HL-60 (cell line): ENCODE measurements around the gene CLN6.

Experiments
- DNase-seq, 2 experiments: peaks; one replicate each; pipeline ENCODE4 v3.0.0-alpha.2; 2010 to 2020; ENCODE audit warnings: low read depth in 1 of 2, low spot score in 1 of 2
- H3K27ac ChIP-seq: fragments of 250-450 bp; sonication (Bioruptor Pico); replicated peaks from 2 replicates; pipeline ENCODE4 v1.5.1; 2020; ENCODE audit warnings: mild to moderate bottlenecking, moderate library complexity
- H3K27me3 ChIP-seq: fragments of 250-450 bp; sonication (Bioruptor Pico); 2 replicates; pipeline ENCODE4 v1.5.1; 2021; ENCODE audit warnings: mild to moderate bottlenecking, moderate library complexity; ENCODE audit not compliant: insufficient read depth, poor library complexity, severe bottlenecking
- H3K4me3 ChIP-seq: replicated peaks from 2 replicates; pipeline ENCODE4 v1.5.1; 2011; ENCODE audit warnings: mild to moderate bottlenecking, control low read depth, low read length; ENCODE audit not compliant: insufficient read depth
- GABPA ChIP-seq: IDR thresholded peaks from 2 replicates; pipeline ENCODE4 v1.6.1; 2012; ENCODE audit warnings: low read depth
- POLR2AphosphoS5 ChIP-seq: IDR thresholded peaks from 2 replicates; pipeline ENCODE4 v1.6.1; 2012; ENCODE audit warnings: low read depth
- SPI1 ChIP-seq: IDR thresholded peaks from 2 replicates; pipeline ENCODE4 v1.6.1; 2012; ENCODE audit warnings: low read depth, mild to moderate bottlenecking, borderline replicate concordance
- TF ChIP-seq, protein P1 (sequence below): IDR thresholded peaks from one replicate; pipeline ENCODE4 v1.5.1; 2011; ENCODE audit warnings: low read length, control low read depth, inconsistent platforms; ENCODE audit not compliant: insufficient read depth
- TF ChIP-seq, protein P2 (sequence below): IDR thresholded peaks from 2 replicates; pipeline ENCODE4 v1.6.1; 2012; ENCODE audit warnings: low read depth; ENCODE audit not compliant: insufficient replicate concordance

Gene CLN6

DNA sequence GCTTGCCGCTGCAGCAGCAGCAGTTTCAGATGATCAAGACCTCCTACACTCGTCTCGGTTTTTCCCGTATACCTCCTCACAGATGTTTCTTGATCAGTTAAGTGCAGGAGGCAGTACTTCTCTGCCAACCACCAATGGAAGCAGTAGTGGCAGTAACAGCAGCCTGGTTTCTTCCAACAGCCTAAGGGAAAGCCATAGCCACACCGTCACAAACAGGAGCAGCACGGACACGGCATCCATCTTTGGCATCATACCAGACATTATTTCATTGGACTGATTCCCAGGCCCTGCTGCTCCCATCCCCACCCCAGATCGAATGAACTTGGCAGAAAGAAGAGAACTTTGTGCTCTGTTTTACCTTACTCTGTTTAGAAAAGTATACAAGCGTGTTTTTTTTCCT is 42.0 kb downstream of the CLN6 start:
- TF ChIP-seq, protein P1, sequence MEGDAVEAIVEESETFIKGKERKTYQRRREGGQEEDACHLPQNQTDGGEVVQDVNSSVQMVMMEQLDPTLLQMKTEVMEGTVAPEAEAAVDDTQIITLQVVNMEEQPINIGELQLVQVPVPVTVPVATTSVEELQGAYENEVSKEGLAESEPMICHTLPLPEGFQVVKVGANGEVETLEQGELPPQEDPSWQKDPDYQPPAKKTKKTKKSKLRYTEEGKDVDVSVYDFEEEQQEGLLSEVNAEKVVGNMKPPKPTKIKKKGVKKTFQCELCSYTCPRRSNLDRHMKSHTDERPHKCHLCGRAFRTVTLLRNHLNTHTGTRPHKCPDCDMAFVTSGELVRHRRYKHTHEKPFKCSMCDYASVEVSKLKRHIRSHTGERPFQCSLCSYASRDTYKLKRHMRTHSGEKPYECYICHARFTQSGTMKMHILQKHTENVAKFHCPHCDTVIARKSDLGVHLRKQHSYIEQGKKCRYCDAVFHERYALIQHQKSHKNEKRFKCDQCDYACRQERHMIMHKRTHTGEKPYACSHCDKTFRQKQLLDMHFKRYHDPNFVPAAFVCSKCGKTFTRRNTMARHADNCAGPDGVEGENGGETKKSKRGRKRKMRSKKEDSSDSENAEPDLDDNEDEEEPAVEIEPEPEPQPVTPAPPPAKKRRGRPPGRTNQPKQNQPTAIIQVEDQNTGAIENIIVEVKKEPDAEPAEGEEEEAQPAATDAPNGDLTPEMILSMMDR = no peak
- no peak for TF ChIP-seq SPI1
- TF ChIP-seq GABPA = no peak
- TF ChIP-seq, protein P2, sequence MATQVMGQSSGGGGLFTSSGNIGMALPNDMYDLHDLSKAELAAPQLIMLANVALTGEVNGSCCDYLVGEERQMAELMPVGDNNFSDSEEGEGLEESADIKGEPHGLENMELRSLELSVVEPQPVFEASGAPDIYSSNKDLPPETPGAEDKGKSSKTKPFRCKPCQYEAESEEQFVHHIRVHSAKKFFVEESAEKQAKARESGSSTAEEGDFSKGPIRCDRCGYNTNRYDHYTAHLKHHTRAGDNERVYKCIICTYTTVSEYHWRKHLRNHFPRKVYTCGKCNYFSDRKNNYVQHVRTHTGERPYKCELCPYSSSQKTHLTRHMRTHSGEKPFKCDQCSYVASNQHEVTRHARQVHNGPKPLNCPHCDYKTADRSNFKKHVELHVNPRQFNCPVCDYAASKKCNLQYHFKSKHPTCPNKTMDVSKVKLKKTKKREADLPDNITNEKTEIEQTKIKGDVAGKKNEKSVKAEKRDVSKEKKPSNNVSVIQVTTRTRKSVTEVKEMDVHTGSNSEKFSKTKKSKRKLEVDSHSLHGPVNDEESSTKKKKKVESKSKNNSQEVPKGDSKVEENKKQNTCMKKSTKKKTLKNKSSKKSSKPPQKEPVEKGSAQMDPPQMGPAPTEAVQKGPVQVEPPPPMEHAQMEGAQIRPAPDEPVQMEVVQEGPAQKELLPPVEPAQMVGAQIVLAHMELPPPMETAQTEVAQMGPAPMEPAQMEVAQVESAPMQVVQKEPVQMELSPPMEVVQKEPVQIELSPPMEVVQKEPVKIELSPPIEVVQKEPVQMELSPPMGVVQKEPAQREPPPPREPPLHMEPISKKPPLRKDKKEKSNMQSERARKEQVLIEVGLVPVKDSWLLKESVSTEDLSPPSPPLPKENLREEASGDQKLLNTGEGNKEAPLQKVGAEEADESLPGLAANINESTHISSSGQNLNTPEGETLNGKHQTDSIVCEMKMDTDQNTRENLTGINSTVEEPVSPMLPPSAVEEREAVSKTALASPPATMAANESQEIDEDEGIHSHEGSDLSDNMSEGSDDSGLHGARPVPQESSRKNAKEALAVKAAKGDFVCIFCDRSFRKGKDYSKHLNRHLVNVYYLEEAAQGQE = no peak
- no peak for TF ChIP-seq POLR2AphosphoS5
- H3K4me3 ChIP-seq = no peak overlapping the region
- no peak for DNase-seq
- H3K27ac ChIP-seq = no peak overlapping the region
- no peaks in the 10 kb centered on the region for H3K27me3 ChIP-seq

DNA sequence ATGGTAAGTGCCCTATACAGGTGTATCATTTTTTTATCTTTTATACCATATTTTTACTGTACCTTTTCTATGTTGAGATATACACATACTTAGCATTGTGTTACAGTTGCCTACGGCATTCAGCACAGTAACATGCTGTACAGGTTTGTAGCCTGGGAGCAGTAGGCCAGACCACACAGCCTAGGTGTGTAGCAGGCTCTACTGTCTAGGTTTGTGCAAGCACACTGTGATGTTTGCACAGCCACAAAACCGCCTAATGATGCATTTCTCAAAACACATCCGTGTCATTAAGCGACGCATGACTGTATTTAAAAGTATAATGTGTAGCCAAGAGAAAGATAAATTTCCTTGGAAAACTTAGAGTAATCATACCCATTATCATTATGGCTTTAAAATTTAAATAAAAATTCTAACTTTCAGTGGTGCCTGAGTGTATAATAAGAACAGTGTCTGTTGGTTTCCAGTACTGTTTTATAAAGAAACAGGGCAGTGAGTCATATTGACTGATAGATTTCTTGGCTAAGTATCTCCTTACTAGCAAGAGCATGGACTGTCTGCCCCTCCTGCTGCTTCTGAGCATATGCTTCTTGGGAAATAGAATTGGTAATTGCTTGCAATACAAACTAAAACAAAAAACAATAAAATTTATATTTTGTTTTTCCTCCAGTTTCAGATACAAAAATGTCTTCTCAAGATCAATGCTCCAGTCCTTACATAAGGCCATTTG is 42.7 kb downstream of the CLN6 start:
- TF ChIP-seq POLR2AphosphoS5 (no peak), SPI1 (no peak), GABPA (no peak)
- TF ChIP-seq, protein P1 = no peak
- TF ChIP-seq, protein P2 = no peak
- no peak overlapping the region for H3K27ac ChIP-seq
- H3K4me3 ChIP-seq = no peak overlapping the region
- no peaks in the 10 kb centered on the region for H3K27me3 ChIP-seq
- no peak for DNase-seq

DNA sequence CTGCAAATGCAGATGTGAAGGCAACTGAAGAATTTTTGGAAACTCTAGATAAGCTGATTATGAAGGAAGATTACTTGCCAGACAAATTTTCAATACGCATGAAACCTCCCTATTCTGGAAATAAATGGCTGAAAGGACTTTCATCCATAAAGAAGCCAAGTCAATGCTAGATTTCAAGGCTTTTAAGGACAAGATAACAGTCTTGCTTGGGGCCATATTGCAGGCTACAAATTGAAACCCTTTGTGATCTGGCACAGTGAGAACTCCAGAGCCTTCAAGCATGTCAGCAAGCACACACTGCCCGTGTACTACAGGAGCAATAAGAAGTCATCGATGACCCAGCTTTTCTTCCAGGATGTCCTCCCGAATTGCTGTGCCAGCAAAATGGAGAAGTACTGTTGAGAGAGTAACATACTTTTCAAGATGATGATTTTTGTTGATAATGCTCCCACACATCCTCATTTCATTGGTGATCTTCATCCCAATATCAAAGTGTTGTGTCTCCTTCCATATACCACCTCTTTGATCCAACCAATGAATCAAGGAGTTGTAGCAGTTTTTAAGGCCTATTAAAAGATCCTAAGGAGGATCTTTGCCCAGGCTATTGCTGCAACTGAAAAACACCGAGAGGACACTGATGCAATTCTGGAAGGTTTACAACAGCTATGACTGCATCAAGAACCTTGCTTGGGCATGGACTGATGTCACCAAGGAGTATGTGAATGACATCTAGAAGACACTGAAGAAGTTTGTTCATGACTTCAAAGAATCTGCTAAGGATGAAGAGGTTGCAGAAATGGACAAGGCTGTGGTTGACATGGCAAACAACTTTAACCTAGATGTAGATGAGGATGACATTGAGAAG is 44.7 kb downstream of the CLN6 start:
- DNase-seq = peak; percentile 28 to 61
- peak overlapping the region; percentile 12 for H3K27ac ChIP-seq
- no peak overlapping the region for H3K4me3 ChIP-seq
- H3K27me3 ChIP-seq = no peaks in the 10 kb centered on the region
- TF ChIP-seq POLR2AphosphoS5 = 0 out of 2 replicates have a peak, but pooled peaks have one; percentile 35
- TF ChIP-seq GABPA = no peak

DNA sequence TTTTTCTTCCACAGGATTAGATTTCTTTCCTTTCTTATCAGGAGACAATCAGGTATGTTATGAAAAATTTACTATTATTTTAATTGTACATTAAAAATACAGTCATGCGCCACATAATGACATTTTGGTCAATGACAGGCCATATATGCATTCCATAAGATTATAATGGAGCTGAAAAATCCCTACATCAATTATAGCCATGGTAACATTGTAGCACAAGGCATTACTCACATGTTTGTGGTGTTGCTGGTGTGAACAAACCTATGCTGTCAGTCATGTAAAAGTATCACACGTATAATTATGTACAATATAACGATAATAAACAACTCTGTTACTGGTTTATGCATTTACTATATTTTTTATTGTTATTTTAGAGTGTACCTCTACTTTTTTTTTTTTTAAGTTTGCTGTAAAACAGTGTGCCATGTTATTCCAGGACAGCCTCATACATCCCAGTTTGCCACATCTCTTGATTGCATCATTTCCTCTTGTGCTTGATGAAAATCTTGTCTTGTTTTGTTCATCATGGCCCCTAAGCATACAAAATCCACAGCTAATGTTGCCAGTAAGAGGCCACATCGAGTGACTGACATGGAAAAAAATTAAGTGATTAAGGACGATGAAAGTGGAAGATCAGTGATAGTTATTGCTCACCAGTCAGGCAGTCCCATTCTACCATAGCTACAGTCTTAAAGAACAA is 45.8 kb downstream of the CLN6 start:
- TF ChIP-seq, protein P2 = no peak
- TF ChIP-seq GABPA (no peak), SPI1 (no peak)
- no peak for DNase-seq
- Histone ChIP-seq H3K27ac (peak overlapping the region; percentile 12; the same call in 1 of the 2 replicates), H3K27me3 (no peaks in the 10 kb centered on the region), H3K4me3 (no peak overlapping the region)
